CD4-positive, alpha-beta T cell treated with Interleukin-17A for 4 hours (primary cell): ENCODE results near the gene CACNA1E.
"Not testable (repeated sequence)": the region's sequence is repeated elsewhere in the genome, so short reads cannot be mapped to it uniquely, and the experiment has no call there.

Source experiments
- DNase-seq: peaks from one replicate; pipeline ENCODE4 v3.0.0-alpha.2; 2020; ENCODE audit warnings: mixed read lengths

Gene CACNA1E

DNA sequence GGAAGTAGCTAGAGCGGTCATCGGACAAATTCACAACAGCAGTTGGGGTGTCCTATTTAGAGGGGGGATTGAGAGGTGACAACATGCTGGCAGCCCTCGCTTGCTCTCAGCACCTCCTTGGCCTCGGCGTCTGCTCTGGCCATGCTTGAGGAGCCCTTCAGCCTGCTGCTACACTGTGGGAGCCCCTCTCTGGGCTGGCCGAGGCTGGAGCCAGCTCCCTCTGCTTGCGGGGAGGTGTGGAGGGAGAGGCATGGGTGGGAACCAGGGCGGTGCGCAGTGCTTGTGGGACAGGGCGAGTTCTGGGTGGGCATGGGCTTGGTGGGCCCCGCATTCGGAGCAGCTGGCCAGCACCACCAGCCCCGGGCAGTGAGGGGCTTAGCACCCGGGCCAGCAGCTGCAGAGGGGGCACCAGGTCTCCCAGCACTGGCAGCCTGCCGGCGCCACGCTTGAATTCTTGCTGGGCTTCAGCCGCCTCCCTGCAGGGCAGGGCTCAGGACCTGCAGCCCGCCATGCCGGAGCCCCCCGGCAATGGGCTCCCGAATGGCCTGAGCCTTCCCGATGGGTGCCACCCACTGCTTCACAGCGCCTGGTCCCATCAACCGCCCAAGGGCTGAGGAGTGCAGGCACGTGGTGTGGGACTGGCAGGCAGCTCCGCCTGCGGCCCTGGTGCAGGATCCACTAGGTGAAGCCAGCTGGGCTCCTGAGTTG is 349.0 kb downstream of the CACNA1E start:
- DNase-seq: not testable (repeated sequence)

DNA sequence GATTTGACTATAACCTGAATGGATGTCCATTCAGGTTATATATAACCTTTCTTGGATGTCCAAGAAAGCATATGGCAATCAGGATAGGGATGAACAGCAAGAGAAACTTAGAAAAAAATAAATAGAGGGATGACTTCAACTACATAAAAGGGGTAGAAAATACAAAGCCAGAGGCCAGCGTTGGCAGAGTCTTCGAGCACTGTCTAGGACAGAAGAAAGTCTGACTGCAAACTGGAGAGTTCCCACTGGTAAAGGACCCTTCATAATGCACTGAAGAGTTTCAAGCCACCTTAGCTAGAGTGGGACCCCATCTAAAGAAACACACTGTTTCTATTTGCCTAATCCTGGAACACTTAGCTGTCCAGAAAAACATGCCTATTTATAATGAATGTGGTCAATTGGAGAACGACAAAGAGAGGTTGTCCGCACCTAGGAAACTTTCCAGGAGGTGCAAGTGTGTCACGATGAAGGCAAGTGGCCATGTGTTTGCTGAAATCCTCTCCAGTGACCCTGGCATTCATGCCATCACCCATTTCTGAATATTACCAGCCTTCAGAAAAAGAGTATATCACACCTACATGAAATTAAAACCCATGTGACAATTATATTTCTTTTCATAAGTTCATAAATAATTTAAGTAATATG is 362.8 kb downstream of the CACNA1E start:
- DNase-seq: no peak

DNA sequence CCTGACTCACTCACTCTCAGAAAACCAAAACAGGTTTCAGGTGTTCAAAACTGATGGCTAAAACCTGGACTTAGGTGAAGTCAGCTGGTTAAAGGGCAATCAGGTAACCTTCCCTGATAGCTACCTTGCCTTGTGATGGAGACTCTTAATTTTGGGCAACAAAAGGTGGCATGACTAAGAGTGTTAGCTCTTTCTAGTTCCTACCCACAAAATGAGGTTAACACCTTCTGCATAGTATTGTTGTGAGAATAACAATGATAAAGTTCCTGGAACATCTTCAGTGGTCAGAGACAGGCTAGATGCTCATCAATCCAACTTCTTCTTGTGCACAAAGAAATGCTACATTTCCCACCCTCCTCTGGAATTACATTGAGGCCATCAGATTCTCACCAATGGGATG is 363.4 kb downstream of the CACNA1E start:
- no peak for DNase-seq

DNA sequence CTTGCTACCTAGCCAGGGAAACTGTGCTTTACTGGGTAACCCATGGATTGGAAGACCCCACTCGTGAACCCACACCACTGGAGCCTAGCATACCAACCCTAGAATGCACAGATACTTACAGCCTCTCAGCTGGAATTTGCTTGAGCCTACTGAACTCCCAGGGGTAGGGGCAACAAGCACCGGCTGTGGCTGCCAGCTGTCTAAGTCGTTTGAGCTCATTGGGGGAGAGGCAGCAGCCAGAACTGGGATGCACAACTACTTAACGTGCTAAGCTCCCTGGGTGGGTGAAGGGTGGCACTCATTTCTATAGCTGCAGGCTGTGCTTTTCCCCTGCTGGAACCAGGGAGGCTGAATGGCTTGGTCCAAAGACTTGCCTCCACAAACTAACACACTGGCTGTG is 365.8 kb downstream of the CACNA1E start:
- no peak for DNase-seq

DNA sequence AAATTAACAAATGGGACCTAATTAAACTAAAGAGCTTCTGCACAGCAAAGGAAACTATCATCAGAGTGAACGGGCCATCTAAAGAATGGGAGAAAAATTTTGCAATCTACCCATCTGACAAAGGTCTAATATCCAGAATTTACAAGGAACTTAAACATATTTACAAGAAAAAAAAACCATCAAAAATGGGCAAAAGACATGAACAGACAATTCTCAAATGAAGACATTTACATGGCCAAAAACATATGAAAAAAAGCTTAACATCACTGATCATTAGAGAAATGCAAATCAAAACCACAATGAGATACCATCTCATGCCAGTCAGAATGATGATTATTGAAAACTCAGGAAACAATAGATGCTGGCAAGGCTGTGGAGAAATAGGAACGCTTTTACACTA is 370.9 kb downstream of the CACNA1E start:
- DNase-seq: not testable (repeated sequence)

DNA sequence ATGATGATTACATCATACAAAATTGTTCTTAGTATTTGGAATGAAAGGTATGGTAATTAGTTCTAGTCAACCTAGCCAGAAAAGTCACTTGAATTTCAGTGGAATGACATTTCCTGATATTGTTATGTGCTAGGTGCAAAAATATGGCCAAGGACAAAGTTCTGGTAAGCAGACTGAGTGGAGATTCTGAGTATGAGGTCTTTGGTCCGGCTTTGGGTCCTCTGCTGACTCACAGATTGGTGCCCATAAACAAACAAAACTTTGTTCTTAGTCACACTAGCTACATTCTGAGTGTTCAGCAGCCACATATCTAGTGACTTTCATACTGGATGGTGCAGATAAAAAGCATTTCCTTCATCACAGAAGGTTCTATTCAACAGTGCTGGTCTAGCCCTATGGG is 372.1 kb downstream of the CACNA1E start:
- no peak for DNase-seq
